Measurements from ENCODE around the gene RHOC. TPM values are rescaled to one million over a fixed set of nuclear protein-coding genes. Genes with fewer than 3 reads are reported as not detected.

Gene RHOC
- total RNA-seq, 6 experiments from 2014 or later = 579 to 610 (median 596) TPM

DNA sequence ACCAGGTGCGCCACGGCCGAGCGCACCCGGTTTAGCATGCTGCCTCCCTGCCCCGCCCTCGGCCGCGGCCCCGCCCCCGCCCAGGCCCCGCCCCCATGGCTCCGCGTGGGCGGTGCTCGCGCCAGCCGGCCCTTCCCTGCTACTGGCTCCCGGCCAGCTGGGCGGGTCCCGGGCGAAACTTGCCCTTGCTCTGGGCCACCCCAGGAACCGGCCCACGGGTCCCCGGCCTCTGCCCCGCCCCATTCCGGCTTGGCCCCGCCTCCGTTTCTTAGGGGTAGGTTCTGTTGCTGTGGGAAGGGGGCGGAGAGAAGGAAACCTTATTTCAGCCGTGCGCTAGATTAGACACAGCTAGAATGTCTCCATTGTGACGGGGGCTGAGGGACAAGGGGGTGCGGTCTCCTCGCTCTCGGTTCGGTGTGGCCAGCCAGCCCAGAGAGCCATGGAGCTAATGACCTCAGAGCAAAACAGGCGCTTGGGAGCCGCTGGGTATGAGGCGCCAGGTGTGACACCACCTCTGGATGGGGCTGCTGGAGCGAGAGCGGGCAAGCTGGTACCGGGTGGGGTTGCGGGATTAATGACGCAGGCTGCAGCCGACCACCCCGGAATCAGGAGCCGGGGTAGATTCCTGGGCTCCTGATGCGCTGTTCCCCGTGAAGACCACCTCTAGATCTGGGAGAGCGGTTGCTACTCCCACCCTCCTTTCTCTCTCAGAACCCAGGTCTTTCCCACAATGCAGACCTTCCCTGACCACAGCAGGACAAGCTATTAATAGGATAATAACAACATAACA, 8.5 kb upstream of the RHOC start, which contains the start of gene PPM1J:
Gene PPM1J, minus strand, starts transcription at position 69 of the 790 bp plus-strand sequence. Its CDS starts 31 bp downstream, at position 38.
- H3K4me1 Mint-ChIP-seq (ENCODE audit: low read depth) = peaks cover 28% of the 10 kb centered on the region
- peak; percentile 86 for DNase-seq
- no peaks in the 10 kb centered on the region; the same call in none of the 2 replicates for H3K27me3 Mint-ChIP-seq (ENCODE audit: insufficient read depth)
- H3K4me3 Mint-ChIP-seq = peak within 1 kb of the TSS; percentile 91
- TF ChIP-seq CTCF (IDR thresholded peaks at IDR 0.05) = no peak
- H3K36me3 Mint-ChIP-seq (ENCODE audit: low read depth) = no peaks in the 10 kb centered on the region
- no peaks in the 10 kb centered on the region for H3K9me3 Mint-ChIP-seq
- H3K27ac Mint-ChIP-seq = peak within 1 kb of the TSS; percentile 36

DNA sequence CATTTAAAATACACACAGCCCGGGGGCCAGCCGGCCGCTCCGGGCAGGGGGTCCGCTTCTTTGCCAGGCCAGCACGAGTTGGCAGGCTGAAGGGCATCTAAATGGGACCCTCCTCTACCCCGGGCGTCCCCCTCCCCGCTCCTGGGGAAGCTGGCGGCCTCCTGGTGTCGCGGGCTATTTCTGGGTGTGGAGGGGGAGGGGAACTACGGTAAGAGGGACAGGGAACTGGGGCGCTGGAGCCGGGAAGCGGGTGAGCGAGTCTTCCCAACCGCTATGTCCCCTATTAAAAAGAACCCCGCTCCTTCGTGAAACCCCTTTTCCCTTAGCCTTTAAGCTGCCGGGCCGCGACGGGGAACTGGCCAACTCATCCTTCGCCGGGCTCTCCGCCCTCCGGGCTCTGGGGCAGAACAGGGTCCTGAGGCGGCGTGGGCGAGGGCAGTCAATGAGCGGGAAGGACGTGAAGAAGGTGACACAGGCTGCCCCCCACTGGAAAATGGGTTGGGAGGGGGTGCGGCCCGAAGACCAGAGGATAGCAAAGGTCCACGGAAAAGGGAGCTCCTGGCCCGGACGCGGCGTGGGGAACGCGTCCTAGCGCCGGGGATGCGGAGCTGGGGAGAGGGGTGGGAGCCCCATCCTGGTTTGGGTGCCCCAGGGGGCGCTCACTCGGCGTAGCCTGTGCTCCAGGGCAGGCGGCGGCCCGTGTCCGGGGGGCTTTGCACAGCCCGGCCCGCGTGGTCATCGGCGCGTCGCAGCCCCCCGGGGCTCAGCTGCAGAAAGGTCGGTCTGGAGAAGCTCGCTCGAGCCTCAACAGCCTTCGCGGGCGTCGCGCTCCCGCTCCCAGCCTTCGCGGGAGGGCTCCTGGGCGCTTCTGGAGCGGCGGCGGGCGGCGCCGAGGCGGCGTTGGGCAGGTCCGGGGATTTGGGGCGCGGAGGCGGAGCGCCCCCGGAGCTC, 7.7 kb upstream of the RHOC start:
- no peak for DNase-seq
- peak; percentile 64 for TF ChIP-seq CTCF (IDR thresholded peaks at IDR 0.05)
- Mint-ChIP-seq H3K4me1 (ENCODE audit: low read depth) (peaks cover 28% of the 10 kb centered on the region), H3K9me3 (no peaks in the 10 kb centered on the region), H3K27me3 (ENCODE audit: insufficient read depth) (no peaks in the 10 kb centered on the region; the same call in none of the 2 replicates), H3K27ac (no peak overlapping the region), H3K4me3 (peak overlapping the region; percentile 89), H3K36me3 (ENCODE audit: low read depth) (no peaks in the 10 kb centered on the region)

DNA sequence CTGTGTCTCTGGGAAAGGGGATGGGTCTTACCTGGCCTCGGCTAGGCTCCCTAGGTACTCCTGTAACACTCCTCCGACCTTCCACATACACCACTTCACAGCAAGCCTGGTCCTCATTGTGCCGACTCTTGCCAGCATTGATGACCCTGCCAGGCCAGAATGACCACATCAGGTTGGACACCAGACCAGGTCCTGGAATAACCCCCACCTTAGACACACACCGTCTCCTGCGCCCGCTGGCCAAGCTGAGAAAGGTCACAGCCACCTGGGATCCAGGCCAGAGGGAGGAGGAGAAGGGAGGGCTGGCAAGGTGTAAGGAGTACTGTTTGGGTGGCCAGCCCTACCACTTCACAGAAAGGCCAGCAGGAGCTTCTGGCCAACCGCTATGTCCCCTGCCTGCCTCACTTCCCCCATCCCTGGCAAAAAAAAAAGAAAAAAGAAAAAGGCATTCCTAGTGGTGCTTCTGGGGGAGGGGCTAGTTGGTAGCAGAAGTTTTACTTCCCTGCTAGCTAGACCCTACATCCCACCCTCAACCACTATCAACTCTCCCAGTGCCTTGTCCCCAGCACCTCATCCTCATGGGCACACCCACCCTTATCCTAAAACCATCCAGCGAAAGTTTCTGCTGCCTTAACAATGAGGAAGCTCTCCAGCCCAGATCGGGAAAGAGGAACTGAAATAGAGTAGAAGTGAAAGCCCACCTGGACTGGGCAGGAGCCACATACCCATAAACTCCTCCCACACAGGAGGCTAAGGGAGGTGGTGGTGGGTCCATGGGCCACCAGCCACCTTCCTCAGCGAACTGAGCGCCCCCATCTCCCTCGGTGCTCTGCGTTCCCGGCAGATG, 6.8 kb upstream of the RHOC start:
- H3K36me3 Mint-ChIP-seq (ENCODE audit: low read depth) = no peaks in the 10 kb centered on the region
- no peaks in the 10 kb centered on the region for H3K9me3 Mint-ChIP-seq
- no peak for TF ChIP-seq CTCF (IDR thresholded peaks at IDR 0.05)
- no peak for DNase-seq
- peak overlapping the region; percentile 89 for H3K4me3 Mint-ChIP-seq
- peaks cover 27% of the 10 kb centered on the region for H3K4me1 Mint-ChIP-seq (ENCODE audit: low read depth)
- no peak overlapping the region for H3K27ac Mint-ChIP-seq
- H3K27me3 Mint-ChIP-seq (ENCODE audit: insufficient read depth) = no peaks in the 10 kb centered on the region; the same call in none of the 2 replicates

GRCh38 chr1:112712701-112713128, 5.8 kb upstream of the RHOC start:
- no peak for DNase-seq
- H3K4me1 Mint-ChIP-seq (ENCODE audit: low read depth) = peaks cover 28% of the 10 kb centered on the region
- no peak overlapping the region for H3K27ac Mint-ChIP-seq
- no peak overlapping the region for H3K4me3 Mint-ChIP-seq
- H3K27me3 Mint-ChIP-seq (ENCODE audit: insufficient read depth) = no peaks in the 10 kb centered on the region; the same call in none of the 2 replicates
- H3K36me3 Mint-ChIP-seq (ENCODE audit: low read depth) = no peaks in the 10 kb centered on the region
- no peak for TF ChIP-seq CTCF (IDR thresholded peaks at IDR 0.05)
- no peaks in the 10 kb centered on the region for H3K9me3 Mint-ChIP-seq

GRCh38 chr1:112712191-112712590, 5.3 kb upstream of the RHOC start:
- Mint-ChIP-seq H3K9me3 (no peaks in the 10 kb centered on the region), H3K36me3 (ENCODE audit: low read depth) (no peaks in the 10 kb centered on the region), H3K27ac (no peak overlapping the region), H3K4me1 (ENCODE audit: low read depth) (peaks cover 32% of the 10 kb centered on the region), H3K4me3 (no peak overlapping the region), H3K27me3 (ENCODE audit: insufficient read depth) (no peaks in the 10 kb centered on the region; the same call in none of the 2 replicates)
- no peak for DNase-seq
- no peak for TF ChIP-seq CTCF (IDR thresholded peaks at IDR 0.05)
